LHCN-M2 (cell line): ENCODE measurements around the gene ADAMTS2. TPM values are rescaled to one million over a fixed set of nuclear protein-coding genes. Genes with fewer than 3 reads are reported as not detected.

Experiments
- DNase-seq: peaks from one replicate; pipeline ENCODE4 v3.0.0-alpha.2; 2012; ENCODE audit warnings: low read depth
- total RNA-seq: library from RNA; depleted of rRNA; stranded (reverse); fragments of >200 nt; gene quantifications from 2 replicates; pipeline ENCODE4 v1.2.3, GENCODE V29; 2014

The ADAMTS2 gene
- total RNA-seq, 1 experiment from 2014 or later = 24.1 TPM

GRCh38 chr5:179147991-179148702, 197.1 kb downstream of the ADAMTS2 start:
- DNase-seq = no peak

DNA sequence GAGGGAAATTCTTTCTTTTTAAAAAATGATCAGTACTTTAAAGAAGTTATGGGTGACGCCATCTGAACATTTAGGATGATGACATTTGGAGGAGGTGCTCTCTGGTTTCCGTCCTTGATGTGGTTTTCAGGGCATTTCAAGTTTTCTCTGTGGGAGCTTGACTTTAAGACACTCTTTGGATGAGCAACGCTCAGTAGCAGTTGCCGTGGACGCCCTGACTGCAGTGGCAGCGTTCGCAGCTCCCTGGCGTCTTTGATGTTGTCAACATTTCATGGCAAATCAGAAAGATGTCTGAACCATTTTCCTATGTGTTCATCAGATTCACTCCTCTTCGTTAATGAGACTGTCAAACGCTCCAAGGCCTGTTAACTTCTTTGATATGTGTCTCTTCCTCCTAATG, 199.0 kb downstream of the ADAMTS2 start:
- DNase-seq = no peak

DNA sequence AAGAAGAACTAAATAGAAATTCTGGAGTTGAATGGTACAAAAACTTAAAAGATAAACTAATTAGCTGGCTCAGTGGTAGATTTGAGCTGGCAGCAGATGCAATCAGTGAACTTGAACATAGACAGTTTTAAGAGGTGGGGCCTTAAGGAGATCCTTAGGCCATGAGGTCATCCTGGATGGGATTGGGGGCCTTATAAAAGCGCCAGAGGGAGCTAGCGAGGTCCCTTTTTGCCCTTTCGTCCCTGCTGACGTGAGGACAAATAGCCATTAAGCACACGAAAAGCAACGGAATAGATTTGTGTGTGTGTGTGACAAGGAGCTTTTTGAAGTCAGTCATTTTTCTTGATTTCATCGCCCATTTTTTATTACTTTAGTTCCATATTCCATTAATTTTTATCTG, 201.8 kb downstream of the ADAMTS2 start:
- DNase-seq = peak; percentile 71

DNA sequence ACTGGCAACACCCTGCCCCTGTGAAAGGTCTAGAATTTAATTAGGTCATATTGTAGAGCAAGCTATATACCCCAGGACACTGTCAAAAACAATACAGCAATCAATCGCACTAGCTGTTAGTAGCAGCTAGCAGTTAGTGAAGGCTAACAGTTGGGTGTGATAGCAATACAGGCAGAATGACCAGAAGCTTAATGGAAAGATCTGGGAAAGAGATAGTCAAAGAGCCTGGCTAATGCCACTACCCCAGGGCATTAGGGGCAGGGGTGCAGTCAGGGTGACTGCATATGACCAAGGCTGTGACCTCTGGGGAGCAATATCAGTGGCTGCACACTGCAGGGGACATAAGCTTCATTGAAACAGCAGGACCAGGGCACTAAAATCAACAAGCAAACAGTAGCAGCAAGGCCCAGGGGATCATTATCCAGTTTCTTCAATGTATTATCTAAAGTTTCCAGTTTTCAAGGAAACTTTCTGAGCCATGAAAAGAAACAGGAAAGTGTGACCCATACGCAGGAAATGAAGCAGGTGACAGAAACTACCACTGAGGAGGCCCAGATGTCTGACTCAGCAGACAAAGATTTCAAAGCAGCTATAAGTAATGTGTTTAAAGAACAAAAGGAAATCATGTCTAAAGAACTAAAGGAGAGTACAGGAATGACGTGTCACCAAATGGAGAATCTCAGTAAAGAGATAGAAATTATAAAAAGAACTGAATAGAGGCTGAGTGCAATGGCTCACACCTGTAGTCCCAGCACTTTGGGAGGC, 202.6 kb downstream of the ADAMTS2 start:
- peak; percentile 80 for DNase-seq

GRCh38 chr5:179141867-179142266, 203.4 kb downstream of the ADAMTS2 start:
- DNase-seq = no peak

GRCh38 chr5:179140293-179140692, 205.0 kb downstream of the ADAMTS2 start:
- DNase-seq = no peak

DNA sequence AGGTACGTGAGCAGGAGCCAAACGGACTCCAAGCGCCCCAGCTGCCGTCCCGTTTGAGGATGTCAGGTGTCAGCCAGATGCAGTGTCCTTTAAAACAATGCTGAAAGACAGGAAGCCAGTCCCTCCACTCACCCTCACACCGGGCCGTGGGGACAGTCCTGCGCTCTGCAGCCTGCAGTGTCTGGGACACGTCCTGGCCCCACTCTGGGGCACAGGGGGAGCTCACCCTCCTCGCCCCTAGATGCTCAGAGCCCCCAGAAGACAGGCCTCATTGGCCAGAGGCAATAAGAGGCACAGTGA, 205.4 kb downstream of the ADAMTS2 start:
- DNase-seq = no peak

DNA sequence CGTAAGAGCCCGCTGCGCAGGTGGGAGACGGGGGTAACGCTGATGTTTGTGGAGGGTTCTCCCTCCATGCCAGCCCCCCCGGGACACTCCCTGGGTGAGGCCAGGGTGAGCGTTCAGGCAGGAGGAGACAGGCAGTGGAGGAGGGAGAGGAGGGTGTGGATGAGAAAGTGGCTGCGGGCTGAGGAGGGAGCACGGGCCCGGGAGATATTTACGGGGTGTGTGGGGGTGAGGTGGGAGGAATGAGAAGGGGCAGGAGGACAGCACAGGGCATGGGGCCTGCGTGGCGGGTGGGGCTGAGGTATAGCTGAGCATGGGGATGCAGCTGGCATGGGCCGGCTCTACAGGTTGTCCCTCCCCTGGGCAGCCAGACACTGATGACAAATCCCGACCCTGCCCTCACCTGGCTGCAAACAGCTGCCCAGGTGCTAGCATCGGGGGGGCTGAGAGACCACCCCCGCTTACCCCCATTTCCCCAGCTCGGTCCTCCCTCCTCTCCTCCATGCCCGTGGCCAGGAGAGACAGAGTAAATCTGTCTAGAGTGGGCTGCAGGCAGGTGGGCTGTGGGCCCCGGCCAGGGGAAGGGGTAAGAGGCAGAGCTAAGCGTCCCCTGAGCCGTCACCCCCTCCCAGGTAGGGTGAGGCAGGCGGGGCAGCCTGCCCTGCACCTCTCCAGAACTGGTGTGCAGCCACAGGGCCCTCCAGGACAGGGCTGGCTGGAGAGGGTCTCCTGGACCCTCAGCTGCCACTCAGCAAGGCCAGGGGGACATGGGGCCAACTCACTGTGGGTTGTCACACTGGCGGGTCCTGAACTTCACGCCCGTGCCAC, 205.9 kb downstream of the ADAMTS2 start:
- DNase-seq = no peak

DNA sequence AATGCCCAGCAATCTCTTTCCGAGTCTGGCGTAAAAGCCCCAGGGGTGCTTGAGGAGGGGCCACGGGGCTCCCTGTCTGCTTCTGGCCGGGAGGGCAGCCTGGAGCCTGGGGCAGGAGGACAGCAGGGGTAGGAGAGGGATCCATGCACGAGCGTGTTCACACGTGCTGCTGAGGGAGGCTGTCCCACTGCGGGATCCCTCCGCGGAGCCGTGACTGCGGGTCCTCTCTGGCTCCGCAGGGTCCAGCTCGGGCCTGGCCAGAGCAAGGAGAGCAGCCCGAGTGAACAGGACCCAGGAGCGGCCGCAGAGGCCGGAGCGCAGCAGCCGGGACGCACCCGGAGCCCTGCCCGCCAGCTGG, 206.7 kb downstream of the ADAMTS2 start:
- no peak for DNase-seq

GRCh38 chr5:179137643-179138567, 207.4 kb downstream of the ADAMTS2 start:
- DNase-seq = no peak

GRCh38 chr5:179137016-179137642, 208.1 kb downstream of the ADAMTS2 start:
- DNase-seq = no peak

GRCh38 chr5:179135441-179136215, 209.6 kb downstream of the ADAMTS2 start:
- DNase-seq = no peak

DNA sequence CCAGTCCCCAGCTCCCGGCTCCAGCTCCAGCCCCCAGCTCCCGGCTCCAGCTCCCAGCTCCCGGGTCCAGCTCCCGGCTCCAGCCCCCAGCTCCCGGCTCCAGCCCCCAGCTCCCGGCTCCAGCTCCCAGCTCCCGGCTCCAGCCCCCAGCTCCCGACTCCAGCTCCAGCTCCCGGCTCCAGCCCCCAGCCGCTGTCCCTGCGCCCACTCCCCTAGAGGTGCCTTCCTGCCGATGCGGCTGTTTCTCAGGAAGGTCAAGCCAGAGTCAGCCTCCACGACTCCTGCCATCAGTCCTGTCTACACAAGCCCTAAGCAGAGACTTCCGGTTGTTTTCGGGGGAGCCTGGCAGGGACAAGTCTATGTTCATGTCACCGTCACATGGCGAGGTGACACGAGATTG, 210.3 kb downstream of the ADAMTS2 start:
- no peak for DNase-seq

DNA sequence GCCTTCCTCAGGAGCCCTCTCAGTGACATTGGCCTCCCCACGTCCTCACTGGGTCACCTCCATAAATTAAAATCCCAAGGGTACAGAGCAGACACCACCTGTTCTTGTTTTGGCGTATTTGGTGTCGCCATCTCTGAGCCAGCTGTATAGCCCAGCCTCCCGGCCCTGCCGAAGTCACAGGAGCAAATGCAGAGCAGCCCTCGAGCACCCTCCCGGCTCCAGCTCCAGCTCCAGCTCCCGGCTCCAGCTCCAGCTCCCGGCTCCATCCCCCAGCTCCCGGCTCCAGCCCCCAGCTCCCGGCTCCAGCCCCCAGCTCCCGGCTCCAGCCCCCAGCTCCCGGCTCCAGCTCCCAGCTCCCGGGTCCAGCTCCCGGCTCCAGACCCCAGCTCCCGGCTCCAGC, 210.8 kb downstream of the ADAMTS2 start:
- DNase-seq = no peak

DNA sequence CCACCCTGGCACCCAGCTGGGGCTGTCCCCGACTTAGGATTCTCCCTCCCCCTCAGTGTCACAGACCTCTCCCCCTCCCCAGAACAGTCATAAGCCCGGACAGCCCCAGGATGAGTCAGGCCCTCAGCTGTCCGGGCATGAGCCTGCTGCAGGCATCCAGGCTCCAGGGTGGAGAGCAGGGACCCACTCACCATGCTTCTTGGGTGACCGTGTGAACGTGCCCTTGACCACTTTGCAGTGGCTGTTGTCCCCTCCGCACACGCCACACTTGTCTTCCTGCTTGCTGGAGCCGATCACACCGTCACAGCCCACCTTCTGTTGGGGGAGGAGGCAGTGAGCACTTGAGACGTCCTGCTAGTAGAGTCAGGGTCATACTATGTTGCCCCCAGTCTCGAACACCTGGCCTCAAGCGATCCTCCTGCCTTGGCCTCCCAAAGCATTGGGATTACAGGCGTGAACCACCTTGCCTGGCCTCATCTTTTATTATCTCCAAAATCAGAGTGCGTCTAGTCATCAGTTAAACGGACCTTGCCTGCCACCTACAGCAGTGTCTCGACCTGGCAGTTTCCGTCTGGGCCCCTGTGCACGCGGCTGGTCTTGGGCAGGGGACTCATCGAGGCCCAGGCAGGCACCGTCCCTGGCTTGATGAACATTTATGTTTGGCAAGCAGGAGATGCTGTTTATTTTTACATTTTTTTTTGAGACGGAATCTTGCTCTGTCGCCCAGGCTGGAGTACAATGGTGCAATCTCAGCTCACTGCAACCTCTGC, 212.5 kb downstream of the ADAMTS2 start:
- peak; percentile 37 for DNase-seq

DNA sequence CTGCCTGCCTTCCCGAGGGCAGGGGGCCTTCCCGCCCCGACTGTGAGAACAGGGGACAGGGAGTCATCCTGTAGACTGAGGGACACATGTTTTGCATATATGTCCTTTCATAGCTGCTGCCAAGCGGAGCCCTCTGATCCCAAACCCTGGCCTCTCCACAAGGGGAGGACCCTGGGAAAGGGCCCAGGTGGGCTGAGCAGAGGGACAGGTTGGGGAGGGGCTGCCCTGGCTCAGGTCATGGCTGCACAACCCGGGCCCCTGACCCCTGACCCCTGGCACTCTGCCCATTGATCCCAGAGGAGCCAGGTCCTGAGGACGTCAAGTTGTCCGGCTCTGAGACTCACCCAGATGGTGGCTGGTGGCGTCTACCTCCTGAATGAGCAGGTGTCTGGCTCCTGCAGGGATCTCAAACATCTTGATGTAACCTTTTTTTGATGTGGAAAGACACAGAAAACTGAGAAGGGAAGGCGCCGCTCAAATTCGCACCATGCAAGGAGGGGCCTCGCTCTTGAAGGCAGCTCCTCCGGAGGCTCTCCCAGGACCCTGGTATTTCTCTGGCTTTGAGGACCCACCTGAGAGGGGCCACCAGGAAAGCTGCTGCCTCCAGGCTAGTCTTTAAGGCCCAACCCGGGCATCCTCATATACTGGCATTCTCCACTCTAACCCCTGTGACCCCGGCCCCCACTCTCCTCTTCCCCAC, 213.2 kb downstream of the ADAMTS2 start:
- DNase-seq = no peak

- DNase-seq = no peak
Observed at GRCh38 chr5:179131321-179131835, 213.9 kb downstream of the ADAMTS2 start.

GRCh38 chr5:179130101-179130681, 215.1 kb downstream of the ADAMTS2 start:
- no peak for DNase-seq
